GM19238 (cell line): Measurements from ENCODE around the gene PPL.
A peak's percentile ranks its signal among the peaks of the same experiment; 100 is the strongest.
"Not testable (repeated sequence)": the region's sequence is repeated elsewhere in the genome, so short reads cannot be mapped to it uniquely, and the experiment has no call there.

Experiments
- DNase-seq: peaks from one replicate; pipeline ENCODE4 v3.0.0; 2011; ENCODE audit warnings: low spot score; ENCODE audit not compliant: insufficient read length

PPL gene

GRCh38 chr16:4957720-4958509 lies 21.0 kb upstream of the PPL start, which contains the start of gene SEC14L5:
Gene SEC14L5 (plus strand): TSS chr16:4958330. CDS start chr16:4959324, 994 bp downstream.
- peak; percentile 93 for DNase-seq

DNA sequence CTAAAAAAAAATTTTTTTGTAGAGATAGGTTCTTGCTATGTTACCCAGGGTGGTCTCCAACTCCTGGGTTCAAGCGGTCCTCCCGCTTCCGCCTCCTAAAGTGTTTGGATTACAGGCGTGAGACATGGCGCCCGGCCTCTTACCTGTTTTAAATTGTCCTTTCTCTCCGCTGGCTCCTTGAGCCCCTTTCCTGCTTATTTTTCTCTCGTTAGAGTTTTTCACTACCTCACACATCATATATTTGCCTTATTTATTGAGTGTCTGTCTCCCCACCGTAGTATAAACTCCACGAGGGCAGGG lies 20.4 kb upstream of the PPL start:
- DNase-seq: no peak

GRCh38 chr16:4954714-4955113 lies 17.8 kb upstream of the PPL start:
- DNase-seq: no peak

DNA sequence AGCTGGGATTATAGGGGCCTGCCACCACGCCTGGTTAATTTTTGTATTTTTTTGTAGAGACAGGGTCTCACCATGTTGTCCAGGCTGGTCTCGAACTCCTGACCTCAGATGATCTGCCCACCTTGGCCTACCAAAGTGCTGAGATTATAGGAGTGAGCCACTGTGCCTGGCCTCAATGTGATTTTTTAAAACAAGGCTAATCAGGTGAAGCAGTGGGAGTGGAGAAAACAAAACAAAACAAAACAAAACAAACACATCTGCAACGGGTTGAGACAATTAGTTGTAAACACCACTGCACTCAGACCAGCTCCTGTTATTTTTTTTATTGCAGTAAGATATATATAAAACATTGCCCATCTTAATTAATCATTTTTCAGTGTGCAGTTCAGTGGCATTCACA lies 14.6 kb upstream of the PPL start:
- DNase-seq: not testable (repeated sequence)

- DNase-seq: no peak
Measured at GRCh38 chr16:4949986-4950385, 13.0 kb upstream of the PPL start.

DNA sequence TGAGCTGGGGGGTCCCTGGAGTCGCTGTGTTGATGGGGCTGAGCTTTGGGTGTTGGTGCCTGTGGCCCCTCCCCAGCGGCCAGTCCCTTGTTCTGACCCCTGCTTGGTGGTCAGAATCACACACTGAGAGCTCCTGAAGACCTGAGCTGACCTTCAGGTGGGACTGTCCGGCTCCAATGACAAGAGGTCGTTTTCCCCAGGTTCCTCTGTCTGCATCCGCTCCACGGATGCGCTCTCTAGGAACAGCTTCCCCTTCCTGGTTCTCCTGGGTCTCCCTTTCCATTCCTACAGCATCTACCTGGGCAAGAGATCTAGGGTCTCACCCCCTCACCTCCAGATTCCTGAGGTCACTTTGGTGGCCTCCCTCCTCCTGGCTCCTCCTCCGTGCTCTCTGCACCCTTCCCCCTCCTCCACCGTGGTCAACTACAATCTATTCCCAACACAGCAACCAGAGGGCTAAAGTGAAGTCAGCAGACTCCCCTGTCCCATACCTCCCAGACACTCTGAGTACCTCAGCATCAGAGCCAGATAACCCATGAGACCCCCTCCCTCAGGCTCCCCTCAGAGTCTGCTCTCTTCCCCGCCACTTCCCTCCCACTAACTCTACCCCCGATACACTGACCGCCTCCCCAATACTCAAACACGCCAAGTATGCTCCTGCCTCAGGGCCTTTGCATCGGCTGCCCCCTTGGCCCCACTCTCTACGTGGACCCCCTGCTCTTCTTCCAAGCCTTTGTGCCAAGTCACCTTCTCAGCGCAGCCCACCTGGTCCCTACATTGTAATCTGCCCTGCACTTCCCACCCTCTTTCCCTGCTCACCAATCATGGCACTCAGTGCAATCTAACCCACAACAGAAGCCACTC lies 12.2 kb upstream of the PPL start:
- no peak for DNase-seq

DNA sequence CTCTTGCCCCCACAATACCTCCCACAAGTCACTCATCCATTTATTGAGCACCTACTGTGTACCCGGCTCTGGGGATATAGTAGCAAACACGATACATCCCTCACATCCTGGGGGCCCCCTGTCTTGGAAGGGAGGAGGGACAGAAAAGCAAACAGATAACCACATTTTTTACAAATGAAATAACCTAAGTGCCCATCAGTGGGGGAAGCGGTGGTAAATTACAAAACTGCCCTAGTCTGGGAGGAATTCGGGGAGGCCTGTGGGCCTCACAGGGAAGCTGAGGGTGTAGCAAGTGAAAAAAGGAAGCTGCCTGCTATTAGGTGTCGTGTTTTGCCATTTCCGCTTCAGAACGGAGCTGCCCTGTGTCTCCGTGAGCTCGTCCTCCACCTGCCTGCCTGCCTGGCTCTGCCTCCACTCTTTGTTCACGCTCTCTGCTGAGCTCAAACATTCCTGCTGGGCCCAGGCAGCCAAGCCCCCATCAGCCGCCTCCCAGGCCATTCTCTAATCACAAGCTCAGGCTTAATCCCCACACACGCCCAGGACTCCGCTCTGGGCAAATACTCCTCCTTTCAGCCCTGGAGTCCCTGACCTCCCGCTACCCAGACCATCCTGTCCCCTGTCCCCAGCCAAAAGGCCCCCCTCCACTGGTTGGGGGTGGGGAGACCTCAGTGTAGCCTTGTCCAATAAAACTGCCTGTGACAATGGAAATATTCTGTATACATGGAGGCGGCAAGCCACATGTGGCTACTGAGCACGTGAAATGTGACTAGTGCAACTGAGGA lies 11.0 kb upstream of the PPL start:
- DNase-seq: no peak

DNA sequence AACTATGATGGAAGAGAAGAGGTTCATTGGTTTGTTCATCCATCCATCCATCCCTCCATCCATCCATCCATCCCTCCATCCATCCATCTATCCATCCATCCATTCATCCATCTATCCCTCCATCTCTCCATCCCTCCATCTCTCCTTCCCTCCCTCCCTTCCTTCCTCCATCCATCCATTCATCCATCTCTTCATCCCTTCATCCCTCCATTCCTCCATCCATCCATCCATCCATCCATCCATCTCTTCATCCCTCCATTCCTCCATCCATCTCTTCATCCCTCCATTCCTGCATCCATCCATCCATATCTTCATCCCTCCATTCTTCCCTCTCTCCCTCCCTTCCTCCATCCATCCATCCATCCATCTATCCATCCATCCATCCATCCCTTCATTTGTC lies 10.0 kb upstream of the PPL start:
- no peak for DNase-seq

DNA sequence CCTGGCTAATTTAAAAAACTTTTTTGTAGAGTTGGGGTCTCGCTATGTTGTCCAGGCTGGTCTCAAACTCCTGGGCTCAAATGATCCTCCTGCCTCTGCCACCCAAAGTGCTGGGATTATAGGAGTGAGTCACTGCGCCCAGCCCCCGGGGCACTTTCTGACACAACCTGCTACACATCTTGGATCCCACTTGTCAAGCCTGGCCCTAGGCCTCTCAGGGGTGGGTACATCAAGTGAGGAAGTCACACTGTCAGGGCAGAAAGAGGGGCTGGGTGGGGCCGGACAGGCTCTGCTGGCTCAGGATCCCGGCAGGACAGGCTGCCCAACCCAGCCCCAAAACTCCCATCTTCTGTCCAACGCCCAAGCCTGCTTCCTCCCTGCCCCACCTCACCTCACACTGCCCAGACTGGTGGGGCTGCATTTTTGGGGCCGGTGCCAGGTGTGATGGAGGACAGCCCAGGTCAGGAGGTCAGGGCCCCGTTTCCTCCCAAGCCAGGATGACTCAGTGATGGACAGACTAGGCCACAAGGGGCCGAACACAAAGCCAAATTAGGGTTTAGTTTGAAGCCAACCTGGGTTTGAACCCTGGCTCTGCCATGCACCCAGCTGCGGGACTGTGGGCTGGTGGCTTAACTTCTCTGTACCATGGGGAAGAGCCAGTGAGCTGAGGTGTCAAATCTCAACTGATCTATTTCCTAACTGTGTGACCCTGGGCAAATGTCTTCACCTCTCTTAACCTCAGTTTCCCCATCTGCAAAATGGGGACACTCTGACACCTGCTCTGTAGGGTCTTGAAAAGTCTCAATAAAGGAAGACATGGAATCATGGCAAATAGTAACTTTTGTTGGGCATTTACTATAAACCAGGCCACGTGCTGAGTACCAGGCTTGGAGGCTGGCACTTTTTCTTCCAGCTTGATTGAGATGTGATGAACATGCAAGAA lies 8.9 kb upstream of the PPL start:
- no peak for DNase-seq

GRCh38 chr16:4944333-4945281 lies 7.7 kb upstream of the PPL start:
- no peak for DNase-seq

DNA sequence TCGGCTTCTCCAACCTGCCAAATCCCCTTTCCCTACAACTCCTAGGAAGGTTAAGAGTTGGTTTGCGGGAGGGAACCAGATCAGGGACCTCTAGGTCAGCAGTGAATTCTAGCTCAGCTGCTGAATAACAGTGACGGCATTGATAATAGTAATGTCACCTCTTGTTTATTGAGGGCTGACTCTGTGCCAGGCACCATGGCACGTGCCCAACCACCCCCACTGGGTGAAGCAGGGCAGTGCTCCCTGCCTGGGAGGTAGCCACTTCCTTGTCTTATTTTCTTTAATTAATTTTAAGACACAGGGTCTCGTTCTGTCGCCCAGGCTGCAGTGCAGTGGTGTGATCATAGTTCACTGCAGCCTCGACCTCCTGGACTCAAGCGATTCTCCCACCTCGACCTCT lies 5.5 kb upstream of the PPL start:
- DNase-seq: no peak

- no peak for DNase-seq
Measured at GRCh38 chr16:4940719-4941118, 3.8 kb upstream of the PPL start.

DNA sequence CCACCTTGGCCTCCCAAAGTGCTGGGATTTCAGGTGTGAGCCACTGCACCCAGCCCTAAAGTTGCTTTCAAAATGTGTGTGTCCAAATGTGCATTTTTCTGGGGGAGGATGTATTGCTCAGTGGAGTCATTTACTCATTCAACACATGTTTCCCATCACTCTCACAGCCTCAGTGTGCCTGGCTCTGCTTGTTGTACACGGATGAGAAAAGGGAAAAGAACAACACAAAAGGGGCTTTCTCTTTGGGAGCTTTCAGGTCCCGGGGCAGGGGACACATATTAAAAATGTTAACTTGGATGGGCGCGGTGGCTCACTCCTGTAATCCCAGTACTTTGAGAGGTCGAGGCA lies 1.7 kb upstream of the PPL start:
- no peak for DNase-seq

GRCh38 chr16:4937782-4938682 lies 1.1 kb upstream of the PPL start:
- DNase-seq: no peak

DNA sequence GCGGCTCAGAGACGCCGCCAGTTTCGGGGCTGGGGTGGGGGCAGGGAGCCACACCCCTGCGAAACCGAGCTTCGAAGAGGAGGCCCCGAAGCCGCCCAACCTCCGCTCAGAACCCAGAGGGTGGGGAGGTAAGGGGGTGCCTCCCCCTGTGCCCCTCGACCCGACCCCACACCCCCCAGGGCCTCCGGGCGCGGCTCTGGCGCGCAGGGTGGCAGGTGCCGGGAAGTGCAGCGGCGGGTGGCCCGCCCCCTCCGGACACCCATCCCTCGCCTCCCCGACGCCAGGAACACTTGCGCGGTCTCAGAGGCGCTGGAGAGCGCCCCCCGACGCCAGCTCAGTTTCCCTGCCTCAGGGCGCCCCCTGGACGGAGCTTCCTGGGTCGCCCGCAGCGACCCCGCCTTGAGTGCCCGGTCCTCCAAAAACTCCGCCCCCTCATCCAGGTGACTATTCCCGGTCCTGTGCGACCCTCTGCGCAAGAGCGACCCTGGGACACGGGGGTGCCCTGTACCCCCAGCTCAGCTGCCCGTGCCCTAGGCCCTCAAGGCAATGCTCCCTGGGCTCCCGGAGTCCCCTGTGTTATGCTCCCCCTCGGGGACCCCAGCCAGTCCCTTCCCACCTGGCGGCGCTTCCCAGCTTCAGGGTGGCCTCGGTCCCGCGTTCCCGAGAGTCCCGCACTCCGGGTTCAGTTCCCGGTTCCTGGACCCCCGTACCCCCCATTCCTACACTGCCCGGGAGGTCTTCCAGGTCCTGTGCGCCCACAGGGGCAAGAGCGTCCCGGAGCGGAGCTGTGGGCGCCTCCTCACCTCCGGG lies 562 bp downstream of the PPL start:
- no peak for DNase-seq

DNA sequence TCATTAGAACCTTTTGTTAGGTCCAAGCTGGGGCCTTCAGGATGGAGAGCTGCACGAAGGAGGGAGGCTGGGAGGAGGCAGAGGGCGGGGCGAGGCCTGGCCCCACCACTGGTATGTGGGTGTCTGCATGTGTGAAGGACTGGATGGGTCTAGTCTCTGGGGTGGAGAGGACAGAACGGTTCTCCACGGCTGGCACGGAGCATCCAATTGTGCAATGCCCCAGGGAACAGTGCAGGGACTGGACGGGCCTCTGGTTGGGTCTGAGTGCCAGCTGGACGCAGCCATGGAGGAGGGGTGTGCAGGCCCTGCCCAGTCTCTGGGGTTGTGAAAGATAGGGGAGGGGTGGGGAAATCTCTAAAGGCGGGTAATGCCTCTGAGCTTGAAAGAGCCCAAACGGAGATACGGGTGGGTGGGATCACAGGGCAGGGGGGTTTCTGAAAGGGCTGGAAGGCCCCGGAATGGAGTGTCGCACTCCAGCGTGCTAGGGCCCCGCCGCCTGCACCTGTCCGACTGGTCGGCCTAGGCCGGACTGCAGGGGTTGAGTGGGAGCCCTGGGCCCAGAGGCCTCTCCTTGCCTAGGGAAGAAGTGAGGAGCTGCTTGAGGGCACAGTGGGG lies 1.6 kb downstream of the PPL start:
- no peak for DNase-seq

DNA sequence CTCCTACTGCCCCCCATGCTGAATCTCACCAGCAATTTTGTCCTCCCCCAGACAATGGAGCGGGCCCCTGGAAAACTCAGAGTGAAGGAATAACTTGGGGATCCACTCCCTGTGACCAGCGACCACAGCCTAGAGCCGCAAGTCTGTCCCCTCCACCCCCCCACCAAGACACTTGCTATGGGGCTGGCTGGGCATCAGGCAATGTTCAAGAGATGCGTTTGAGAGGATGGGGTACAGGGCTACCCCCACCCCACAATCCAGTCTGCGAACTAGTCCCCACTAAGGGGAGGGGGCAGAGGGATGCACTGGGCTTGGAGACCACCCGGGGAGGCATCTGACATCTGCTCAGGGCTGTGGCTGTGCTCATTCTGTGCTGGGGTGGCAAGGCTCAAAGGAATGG lies 2.4 kb downstream of the PPL start:
- no peak for DNase-seq
